SK-MEL-5 (cell line): ENCODE data around the gene FAM83G. TPM values are rescaled to one million over a fixed set of nuclear protein-coding genes. Genes with fewer than 3 reads are reported as not detected.

Source experiments
- DNase-seq: peaks from one replicate; pipeline ENCODE4 v3.0.0-alpha.2; 2016; ENCODE audit warnings: low read depth, low spot score
- in situ Hi-C: cut with HindIII; loops from 2 replicates; pipeline ENCODE4 v1.10.0; 2016; ENCODE audit warnings: low sequenced_read_pairs, high pct_unique_total_duplicates, low pct_unique_long_range_greater_than_20kb
- small RNA-seq, 2 experiments: library from RNA; depleted of rRNA; stranded (forward); fragments of <200 nt; gene quantifications; one replicate each; pipeline ENCODE3, GENCODE V24; 2014
- total RNA-seq: library from RNA; depleted of rRNA; stranded (reverse); fragments of >200 nt; shearing (Covaris generic); gene quantifications from 2 replicates; pipeline ENCODE4 v1.2.3, GENCODE V29; 2014; rRNA removed

The FAM83G gene
- total RNA-seq, 1 experiment from 2014 or later: 0.61 TPM

DNA sequence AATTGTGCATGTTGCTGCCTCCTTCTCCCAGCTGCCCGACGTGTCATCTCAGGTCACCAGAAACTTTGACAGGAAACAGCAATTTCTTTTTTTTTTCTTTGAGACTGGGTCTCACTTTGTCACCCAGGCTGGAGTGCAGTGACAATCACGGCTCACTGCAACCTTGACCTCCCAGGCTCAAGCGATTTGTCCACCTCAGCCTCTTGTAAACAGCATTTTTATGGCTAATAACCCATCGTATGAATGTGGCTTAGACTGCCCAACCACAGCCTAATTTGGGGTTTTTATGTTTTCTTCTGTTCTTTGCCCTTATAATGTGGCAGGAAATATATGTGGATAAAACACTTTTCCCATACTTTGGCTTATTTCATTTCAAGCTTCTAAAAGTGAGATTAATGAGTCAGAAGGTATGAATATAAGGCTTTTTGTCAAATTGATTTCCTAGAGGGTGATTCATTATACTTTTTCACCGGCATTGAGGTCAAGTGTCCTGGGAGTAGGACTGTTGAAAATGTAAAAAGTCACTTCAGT lies 83.6 kb downstream of the FAM83G start:
- in situ Hi-C loops: no loop called here
- no peak for DNase-seq

DNA sequence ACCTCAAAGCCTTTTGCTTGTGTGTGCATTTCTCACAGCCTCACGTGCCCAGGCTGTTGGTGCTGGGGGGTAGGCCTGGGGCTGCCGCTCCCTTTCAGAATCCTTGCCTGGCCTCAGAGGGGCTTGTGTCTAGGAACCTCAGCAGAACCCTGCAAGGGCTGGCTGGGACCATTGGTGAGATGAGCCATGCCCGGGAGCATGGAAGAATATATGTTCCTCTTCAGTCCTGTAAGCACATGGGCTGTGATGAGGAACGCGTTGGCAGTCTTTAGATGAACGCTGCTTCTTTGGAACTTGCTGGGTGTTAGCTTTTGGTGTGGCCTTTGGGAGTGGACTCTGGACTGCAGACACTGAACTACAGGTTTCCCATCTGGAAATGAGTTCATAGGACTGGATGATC lies 84.6 kb downstream of the FAM83G start:
- in situ Hi-C loops: no loop called here
- DNase-seq: no peak

Small RNA genes lying within 50 kb of the gene (small RNA-seq; reads per million reads assigned to genes)
- gene AC090286.3 (0 reads per million in 2 experiments), gene RF00324 (0 reads per million in 2 experiments)

Other genes starting within 250 kb of the FAM83G start
- 78.8 and 92.5 TPM in 2 replicates for gene TVP23B, start 223.6 kb downstream of the FAM83G start, total RNA-seq
- gene PRPSAP2, start 146.6 kb downstream of the FAM83G start, total RNA-seq: 61.4 and 63.6 TPM in 2 replicates
- gene SLC5A10, start 52.6 kb downstream of the FAM83G start, total RNA-seq: 0.11 TPM in 1 of 2 replicates, not detected in the other
- 0.48 TPM in 1 of 2 replicates, not detected in the other for gene GRAP, start 42.2 kb upstream of the FAM83G start, total RNA-seq
- gene GRAPL, start 122.8 kb upstream of the FAM83G start, total RNA-seq: 0.51 TPM in 1 of 2 replicates, not detected in the other
- 14.0 and 15.2 TPM in 2 replicates for gene EPN2, start 232.6 kb upstream of the FAM83G start, total RNA-seq